T follicular helper cell (primary cell): ENCODE results near the gene ANKS1B.

Experiments
- DNase-seq: peaks from one replicate; pipeline ENCODE4 v3.0.0-alpha.2; 2020; ENCODE audit warnings: low read depth

Gene ANKS1B

DNA sequence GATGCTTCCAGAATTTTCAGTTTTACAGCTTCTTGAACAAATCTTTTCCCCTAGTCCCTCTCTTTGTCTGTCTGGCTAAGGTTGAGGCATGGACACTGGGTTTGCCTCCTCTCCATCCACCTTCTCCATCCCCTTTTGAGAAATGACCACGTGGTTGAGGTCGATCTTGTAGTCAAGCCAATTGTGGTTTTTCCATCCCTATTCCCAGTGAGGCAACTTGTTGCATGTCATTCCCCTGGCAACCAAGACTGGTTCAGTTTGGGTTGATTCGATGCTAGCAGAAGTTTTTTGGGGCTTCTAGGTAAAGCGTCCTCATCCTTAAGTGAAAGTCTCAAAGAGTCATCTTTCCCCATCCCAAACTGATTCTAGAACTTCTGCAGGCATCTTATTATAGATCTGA lies 1038.9 kb downstream of the ANKS1B start:
- DNase-seq = no peak

DNA sequence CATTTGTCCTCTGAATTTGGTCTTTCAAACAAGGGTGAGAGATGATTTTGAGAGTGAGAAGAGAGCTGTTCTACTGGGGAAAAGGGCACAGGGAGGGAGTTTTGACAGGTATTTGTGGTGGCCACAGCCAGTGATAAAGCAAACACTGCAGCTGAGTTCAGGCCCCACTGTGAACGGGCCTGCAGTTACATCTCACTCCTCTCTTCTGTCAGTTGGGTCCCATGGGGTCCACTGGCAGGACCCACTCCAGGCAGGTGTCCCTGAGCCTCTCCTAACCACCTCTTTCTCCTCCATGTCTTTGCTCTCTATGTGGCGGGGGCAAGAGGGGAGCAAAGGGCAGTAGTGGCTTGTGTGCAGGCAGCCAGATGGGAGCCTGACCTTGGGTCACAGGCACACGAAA lies 1044.8 kb downstream of the ANKS1B start:
- DNase-seq = no peak

DNA sequence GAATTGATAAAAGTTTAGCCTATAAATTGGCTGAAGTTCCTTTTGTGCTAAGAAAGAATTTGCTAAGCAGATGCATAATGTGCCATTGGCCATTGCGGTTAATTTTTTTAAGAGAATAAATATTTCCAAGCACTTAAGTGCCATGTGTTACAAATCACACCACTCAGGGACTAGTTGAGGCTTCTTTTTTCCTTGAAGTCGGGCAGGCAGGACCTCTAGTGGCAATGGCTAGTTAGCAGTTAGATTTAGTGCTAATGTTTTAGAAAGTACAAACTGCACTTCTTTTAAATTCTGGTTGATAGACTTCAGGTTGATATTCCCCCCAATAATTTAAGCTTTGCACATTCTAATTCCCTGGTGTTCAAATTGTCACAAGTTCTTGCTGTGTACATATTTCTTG lies 1045.4 kb downstream of the ANKS1B start:
- DNase-seq = no peak

DNA sequence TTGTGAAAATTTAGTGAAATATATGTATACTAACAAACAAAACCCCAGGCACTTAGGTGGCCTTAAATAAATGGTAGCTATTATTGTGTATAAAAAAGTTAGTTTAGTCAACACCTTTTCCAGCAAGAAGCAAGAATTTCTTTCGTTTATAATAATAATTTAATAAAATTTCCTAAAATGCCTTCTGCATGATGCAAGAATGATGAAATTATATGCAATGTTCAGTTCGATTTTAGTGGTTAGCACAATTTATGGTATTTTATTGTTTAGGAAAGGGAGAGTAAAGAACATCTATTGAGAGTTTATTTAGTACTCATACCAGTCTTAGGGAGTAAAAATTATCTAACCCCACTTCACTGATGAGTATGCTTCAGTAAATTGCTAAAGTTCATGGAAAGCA lies 1048.9 kb downstream of the ANKS1B start:
- no peak for DNase-seq

DNA sequence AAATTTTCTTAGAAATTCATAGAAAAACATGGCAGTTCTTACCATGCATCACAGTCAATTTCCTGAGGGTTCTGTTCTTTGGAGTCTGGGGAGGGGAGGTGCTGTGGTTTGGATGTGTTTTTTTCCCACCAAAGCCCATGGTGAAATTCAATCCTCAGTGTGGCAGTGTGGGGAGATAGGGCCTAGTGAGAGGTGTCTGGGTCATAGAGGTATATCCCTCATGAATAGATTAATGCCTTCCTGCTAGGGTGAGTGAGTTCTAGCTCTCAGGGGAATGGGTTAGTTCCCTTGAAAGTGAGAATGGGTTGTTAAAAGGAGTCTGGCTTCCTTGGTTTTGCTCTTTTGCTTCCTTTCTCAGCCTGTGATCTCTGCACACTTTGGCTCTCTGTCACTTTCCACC lies 1061.9 kb downstream of the ANKS1B start:
- DNase-seq = no peak

DNA sequence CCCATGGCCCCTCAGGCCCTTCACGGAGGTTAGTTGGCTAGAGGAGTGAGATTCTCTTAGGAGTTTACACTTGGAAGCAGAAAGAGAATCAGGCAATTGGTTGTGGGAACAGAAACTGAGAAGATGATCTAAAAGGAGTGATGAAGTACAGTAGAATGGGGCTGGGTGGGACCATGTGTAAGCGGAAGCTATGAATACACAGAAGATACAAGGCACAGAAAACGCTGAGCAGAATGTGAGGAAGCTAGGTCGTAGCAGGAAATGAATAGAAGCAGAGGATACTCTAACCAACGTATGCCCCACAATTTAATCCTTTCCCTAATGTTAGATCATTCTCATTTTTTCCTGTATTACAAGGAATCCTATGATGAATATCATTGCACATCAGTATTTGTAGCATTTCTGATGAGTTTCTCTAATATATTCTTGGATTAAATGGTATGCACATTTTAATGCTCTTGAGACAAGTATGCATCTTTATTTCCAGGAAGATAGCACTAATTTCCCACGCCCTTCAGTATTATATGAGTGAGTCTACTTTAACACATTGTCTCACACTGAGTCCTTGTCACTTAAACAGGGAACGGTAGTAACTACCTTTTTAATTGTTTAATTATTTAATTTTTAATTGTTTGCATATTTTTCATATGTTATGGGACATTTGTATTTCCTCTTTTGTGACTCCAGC lies 1066.4 kb downstream of the ANKS1B start:
- no peak for DNase-seq

DNA sequence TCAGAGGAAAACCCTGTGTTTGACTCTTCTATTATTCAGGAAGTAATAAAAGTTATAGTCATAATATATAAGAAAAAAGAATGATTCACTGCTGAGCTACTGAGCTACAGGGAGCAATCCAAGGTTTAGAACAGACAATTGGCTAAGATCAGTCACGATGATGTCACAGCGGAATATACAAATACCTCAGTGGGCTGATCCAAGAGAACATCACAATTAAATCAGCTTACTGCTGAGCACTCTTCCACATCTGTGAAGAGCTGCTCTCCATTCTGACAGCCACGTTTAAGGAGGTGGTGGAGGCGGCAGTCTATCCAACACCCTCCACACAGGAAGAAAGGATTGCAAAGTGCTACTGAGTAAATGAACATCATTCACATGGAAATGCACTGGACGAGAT lies 1068.6 kb downstream of the ANKS1B start:
- DNase-seq = no peak

DNA sequence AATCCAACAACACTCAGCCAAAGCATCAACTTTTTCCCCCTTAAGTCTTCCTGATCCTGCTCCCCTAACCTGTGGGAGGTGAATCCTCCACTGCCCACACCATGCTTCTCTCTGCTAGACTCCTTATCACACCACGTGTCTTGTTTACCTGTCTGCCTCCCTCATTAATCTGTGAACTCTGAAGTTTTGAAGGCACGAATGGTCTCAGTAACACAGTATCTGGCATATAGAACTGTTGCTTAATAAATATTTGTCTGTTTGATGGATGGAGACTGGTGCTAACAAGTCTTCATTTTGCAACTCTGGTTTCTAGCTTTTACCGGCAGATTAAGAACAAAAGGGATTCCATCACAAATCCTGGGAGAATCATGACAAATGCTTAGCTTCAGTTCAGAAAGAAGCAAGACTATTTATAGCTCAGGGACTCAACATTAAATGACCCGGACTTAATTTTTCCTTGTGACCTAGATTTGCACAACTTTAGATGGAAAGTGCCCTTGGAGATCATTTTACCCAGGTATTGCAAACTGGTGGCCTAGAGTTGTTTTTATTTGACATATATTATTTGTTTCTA lies 1072.2 kb downstream of the ANKS1B start:
- no peak for DNase-seq

DNA sequence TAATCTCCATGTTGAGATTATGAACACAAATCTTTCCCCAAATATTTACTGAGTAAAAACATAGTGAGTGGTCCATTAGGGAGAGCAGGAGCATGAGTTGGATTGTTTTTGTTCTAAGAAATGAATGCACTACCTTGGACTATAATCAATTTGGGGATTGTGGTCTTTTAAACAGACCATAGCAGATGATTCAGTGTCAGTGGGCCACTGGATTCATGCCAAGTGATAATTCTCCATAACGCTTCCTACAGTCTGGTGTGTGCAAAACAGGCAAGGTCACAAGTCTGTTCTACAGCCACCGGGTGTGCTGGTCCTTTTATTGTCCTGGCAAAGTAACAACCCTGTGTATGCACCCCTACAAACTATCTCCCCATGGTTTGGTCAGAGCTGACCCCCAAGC lies 1073.3 kb downstream of the ANKS1B start:
- no peak for DNase-seq

DNA sequence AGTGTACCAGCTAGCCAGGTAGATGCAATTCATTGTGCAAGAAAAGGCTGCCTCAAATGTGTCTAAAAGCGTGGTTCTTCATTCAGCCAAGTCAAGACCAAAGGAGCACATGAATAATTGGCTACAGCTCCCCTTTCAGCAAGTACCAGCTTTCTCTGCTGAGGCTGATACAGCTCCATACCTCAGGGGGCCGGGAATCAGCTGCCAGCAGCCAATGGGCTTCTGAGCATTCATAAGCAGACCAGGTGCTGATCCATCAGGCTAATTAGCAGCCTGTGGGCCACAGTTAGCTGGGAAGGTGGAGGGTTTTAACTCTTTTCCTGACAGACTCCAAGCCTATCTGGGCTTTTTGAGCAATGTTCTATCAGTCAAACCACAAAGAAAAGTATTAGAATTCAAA lies 1075.0 kb downstream of the ANKS1B start:
- DNase-seq = no peak

DNA sequence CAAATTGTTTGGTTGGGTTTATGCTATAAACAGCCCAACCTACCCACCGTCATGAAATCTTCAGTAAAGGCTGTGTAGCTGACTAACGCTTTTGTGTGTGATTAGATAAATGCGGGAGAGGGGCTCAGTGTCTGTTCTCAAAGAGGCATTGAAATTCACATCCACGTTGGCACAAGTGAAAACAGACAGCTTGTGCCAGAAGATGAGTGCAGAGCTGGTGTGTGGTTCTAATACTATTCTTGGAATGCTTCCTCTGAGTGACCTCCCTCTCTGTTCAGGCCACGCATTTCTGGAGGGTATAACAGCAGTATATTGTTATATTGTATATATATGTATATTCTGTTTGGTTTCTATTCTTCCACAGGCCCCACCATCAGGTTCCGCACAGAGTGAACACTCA lies 1075.9 kb downstream of the ANKS1B start:
- DNase-seq = no peak

DNA sequence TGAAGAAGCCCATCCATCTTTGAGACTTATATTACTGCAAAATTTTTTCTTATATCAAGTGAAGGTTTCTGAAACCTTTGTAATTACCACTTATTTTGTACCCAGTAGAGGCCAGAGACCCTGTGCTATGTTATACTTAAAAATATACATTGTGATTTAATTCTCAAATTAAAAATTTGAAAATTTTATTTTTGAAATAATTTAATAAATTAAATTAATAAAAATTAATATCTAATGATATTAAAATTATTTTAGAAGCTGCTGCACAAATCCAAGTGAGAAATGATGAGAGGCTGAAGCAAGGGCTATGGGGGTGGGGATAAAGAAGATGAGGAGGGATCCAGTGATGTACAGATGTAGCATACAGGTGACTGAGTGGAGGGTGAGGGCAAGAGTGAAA lies 1080.9 kb downstream of the ANKS1B start:
- no peak for DNase-seq

DNA sequence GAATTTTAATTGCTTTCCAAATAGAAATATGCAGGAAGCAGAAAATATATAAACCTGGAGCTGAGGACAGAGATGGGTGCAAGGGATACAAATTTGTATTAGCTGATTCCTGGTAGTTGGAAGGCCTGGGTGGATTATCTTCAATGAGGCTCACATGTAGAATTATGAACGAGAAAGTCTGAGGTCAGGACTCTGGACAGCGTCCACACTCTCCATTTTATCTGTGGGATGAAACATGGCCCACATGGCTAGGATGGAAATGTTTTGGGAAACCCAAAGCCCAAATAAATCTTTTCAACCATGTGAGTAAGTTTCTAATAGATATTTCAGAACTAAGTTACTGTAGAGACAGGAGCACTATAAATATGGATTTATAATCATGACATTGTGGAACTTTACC lies 1083.5 kb downstream of the ANKS1B start:
- no peak for DNase-seq

DNA sequence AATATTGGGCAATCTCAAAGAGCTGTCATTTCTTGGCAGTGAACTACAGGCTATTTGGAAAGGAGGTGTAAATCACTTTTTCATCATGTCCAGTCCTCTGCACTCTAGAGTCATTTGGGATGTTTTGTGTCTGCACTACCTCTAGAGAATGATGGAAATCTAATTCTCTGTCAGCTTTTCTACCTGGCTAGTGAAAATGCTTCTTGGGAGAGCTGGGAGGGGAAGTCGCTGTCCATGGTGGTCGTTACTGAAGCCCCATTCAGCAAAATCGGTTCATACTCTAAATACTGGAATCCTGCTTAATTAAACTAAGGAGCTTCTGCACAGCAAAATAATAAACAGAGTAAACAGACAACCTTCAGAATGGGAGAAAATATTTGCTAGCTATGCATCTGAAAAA lies 1087.8 kb downstream of the ANKS1B start:
- DNase-seq = no peak

DNA sequence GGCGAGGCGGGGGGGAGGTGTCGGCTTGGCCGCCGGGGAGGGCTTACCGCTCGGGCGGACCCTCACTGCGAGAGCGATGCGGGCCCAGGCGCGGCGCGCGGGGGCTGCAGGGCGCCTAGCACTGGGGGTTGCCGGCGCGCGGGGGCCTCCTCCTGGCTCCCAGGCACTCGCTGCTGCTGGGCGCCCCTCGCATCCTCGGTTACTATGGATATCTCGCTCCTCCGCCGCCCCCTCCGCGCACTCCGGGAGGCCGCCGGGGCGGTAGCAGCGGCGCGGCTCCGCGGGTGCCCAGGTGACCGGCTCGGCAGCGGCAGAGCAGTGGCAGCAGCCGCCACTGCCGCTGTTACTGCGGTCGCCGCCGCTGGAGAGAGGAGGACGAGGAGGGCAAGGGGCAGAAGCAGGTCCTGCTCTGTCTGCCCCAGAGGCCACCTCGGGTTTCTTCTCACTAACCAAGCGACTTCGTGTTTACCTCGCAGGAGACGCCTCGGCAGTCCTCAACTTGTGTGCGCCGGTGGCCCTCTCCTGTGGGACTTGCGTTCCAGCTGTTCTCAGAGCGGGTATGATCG lies 1089.6 kb downstream of the ANKS1B start:
- DNase-seq = no peak

DNA sequence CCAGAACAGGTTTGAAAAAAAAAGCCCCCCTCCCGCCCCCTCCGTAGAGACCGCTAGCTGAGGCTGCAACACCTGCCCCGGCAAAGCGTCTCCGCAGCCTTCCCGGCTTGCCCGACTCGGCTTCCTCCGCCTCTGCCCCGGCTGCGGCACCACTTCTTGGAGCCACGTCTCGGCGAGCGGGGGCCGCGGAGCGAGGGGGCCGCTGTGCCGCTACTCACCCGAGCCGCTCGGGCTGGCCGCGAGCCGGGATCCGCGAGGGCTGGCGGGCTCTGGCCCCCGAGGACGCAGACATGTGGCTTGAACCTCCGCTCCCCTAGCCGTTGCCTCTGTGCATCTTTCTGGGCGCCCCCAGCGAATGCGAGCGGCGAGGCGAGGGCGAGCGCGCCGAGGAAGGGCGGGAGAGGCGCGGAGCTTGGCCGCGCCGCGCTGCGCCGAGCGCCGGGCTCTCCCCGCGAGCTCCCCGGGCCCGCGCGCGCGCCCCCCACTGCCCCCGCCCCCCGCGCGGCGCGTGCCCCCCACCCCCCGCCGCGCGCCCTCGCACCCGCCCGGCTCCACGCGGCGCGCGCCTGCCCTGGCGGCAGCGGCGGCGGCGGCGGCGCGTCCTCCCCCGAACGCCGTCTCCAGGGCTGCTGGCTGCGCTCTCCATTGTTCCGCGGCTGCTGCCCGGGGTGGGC lies 1090.2 kb downstream of the ANKS1B start:
- DNase-seq = no peak

DNA sequence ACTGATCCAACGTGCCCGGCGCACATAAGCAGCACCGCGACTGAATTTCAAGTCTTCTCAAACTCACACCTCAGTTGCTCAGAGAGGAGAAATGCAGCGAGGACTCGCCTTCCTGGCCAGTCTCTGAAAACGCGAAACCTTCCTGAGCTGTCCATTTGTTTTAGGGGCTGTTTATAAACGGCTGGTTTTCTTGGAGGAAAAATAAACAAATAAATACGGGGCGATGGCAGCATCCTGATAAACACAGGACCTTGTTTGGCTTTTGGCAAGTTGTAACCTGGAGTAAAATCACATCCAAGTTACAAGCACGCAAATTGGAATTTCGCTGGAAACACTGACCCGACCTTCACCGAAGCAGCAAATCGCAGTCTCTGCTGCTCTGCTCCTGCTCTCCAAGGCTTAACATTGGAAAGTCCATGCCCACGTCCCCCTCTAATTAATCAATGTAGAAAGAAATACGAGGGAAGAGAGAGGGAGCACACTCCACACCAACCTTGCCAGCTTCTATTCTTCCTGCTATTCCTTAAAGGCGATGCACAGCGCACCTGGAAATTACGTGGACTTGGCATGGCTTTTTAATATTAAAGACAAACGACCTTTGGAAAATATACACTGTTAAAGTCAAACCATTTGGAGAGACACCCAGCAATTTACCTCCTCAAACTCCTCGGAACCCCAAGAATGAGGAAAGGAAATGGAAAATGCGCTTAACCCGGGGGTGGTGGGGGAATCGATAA lies 1090.9 kb downstream of the ANKS1B start:
- DNase-seq = no peak

DNA sequence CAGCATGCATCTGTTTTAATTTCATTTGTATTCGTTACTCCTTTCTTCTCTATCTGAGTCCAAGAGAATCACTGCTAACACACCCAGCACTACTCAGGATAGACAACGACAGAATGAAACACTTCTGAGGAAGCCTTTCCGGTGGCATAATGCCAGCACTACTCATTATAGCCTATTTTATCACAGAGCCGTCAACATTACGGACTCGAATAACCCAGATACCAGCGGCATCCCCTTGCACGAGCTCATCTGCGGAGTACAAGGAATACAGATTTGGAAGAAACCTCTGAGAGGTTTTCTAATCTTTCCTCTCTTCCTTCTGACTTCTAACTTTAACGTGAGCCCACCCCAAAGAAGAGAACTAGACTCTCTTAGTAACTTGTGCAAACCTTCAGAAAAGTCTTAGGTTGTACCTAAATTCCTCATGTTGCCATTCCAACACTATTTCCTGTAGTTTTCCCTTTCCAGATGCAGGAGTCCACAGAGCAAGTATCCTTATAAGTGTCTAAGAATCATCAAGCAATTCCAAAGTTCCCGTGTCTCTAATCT lies 1091.5 kb downstream of the ANKS1B start:
- DNase-seq = no peak

DNA sequence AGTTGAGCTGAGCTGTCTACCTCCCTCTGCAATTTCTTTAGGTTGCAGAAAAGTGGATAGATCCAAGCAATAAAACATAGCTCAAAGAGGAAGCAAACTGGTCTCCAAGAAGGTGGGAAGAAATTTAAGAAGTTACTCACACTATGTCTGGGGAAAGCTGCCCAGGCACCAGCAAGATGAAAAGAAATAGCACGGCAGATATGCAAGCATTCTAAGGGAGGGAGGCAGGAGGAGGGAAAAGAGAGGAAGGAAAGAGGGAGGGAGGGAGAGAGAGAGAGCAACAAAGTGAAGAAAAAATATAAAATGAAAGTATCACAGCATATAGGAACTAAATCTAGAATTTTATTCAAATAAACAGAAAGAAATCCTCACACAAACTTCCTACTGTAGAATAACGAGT lies 1099.0 kb downstream of the ANKS1B start:
- DNase-seq = no peak

DNA sequence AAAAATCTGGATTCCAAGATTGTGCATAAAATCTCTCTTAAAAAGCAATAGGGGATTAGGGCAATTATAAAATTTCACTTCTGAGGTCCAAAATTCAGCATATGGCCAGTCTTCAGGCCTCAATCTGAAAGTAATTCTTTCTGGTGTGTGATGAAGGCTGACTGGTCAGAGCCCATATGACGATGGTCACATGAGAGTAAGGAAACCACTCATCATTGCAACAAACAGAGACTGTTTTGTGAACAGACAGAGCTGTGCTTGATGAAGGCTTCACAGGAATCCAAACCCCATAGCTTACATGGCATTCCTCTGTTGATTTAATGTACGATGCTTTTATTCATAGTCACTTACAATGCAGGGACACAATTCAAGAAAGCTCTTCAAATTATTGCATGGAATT lies 1101.5 kb downstream of the ANKS1B start:
- no peak for DNase-seq

DNA sequence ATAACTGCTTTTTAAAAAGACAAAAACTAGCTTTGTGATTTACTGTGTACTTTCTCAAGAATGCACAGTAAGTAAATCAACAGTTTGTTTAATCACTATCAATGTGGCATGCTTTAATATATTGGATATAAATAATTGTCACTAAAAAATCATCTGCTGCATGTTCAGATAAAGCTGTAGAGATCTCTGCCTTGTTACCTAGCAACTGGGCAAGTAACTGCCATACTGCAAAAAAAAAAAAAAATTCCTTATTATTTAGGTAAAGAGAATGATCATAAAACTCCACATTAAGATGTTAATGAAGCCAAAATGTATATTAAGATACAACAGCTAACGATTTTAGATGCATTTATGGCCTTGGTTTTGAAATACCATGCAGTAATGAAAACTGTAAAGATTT lies 1102.2 kb downstream of the ANKS1B start:
- DNase-seq = no peak

DNA sequence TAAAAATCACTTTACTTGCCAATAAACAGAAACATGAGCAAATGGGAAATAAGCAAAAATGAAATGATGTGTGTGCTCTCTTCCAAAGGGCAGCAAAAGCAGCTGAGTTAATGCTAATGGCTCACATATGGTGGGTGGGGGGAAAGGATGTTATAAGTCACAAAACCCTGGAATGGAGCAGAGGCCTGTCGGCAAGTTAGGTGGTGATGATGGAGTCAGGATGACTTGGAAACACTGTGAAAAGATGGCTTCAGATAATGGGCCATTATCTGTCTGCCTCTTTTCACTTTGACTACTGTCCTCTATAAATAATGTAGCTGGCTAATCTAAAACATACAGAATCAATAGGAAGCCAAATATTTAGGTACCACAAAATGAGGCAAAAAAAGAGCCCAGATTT lies 1111.0 kb downstream of the ANKS1B start:
- no peak for DNase-seq
